Hypothalamus (tissue), 51 donors: ENCODE measurements around the gene MON1B.
A peak's percentile ranks its signal among the peaks of the same experiment; 100 is the strongest.

Experiments
- DNase-seq, 51 donors: peaks; one replicate each; lab custom pipeline; 2025; lab: John Stamatoyannopoulos, UW

MON1B gene

GRCh38 chr16:77194295-77195231, 3.6 kb downstream of the MON1B start:
- DNase-seq: no peak

DNA sequence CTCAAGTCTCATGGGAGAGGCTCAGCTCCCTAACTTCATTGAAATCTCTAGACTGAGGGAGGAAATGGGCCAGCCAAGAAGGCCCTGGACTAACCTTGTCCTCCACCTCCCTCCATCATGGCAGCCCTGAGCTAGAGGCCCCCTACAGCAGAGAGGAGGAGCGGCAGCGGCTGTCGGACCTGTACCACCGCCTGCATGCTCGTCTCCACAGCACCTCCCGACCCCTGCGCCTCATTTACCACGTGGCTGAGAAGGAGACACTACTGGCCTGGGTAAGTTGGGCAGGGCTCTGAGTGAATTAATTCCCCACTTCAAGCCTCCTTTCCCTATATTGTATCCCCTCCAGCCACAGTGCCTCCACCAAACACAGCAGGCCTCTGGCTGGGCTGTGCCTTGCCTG, 4.4 kb downstream of the MON1B start:
- DNase-seq: no peak

DNA sequence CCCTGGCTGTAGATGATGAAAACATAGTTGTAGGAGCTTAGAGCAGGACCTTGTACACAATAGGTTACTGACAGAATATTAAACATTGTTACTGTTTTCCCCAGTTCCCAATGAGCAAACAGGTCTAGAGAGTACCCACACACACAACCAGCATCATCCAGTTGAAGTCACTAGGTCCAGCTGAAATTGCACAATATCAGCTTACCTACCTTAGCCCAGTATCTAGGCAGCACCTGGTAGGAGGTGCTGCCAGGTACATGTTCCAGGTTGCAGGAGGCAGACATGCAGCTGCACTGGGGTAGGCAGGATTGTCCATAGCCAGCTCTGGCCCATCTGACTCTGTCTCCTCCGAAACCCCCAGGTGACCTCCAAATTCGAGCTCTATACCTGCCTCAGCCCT, 6.8 kb downstream of the MON1B start:
- no peak for DNase-seq

DNA sequence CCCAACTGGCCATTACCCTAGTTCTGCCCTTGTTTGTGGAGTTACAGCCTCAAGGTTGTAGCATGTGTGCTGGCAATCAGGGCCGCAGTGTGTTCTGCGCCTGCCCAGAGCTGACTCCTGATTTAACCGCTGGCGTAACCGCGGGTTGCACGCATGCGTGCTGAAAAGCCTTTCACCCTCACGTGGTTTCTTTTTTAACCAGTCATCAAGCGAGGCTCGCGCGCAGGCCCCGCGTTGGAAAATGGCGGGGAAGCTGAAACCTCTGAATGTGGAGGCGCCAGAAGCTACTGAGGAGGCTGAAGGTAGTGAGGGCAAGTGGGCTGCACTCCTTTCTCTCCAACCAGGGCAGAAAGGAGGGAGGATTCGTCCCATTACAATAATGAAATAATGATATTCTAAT, 8.2 kb downstream of the MON1B start, which contains the start of gene SYCE1L:
SYCE1L (plus strand) TSS at position 198 of the 400 bp plus-strand sequence; CDS start at position 242, 44 bp downstream.
- DNase-seq: no peak

- DNase-seq: no peak
These were observed 15.5 kb downstream of the MON1B start for GRCh38 chr16:77206533-77206932.

DNA sequence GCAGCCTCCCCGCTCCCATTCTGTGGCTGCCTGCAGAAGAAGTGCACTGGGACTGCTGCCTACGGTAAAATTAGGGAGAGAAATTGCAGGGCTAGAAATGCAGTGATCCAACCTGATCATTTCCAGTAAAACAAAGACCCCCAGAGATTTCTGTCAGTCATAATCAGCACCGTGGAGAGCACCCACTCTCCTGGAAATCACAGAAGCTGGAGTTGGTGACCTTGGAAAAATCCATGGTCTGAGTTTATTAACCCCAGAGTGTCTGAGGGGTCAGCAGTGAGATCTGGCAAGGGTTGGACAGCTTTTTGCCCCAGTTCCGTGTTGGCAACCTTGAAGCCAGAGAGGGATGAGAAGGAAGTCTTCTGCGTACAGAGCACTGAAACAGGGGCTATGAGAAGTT, 16.0 kb downstream of the MON1B start:
- no peak for DNase-seq

- no peak for DNase-seq
These were observed 17.4 kb downstream of the MON1B start for GRCh38 chr16:77208382-77208781.

DNA sequence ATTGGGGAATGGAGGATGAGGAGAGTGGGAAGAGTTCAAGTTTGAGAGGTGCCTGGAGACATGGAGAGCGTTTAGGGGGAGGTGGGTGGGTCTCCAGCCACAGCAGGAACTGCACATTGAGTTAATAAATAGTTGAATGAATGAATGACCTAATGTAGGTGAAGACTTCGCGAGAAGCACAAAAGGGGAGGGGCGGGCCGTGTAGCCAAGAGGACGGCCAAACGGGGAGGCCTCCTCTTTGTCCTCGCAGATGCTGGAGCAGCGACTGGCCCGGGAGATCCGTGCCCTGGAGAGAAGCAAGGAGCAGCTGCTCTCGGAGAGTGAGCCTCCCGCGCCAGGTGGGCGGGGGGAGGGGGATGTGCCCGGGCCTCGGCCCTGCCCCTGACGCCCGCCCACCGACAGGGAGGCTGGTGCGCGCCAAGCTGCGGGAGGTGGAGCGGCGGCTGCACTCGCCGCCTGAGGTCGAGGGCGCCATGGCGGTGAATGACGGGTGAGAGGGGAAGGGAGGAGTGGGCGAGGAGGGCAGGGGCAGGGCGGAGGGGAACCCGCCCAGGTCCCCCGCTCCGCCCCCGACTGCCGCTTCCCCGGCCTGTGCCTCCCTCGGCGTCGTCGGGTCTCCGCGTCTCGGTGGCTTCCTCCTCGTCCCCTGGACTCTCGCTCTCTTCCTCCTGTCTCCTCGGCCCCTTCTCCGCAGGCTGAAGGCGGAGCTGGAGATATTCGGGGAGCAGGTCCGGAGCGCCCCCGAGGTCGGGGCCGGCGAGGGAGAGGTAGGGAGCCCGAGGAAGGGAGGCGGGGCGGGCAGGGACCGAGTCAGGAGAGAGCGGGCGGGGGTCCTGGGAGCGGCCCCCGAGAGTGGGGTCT, 21.1 kb downstream of the MON1B start:
- DNase-seq: peak in 6 of 51 donors; percentile 4 to 23 (median 14)

GRCh38 chr16:77212741-77213541, 22.0 kb downstream of the MON1B start:
- DNase-seq: peak in 15 of 51 donors; percentile 10 to 43 (median 23)

GRCh38 chr16:77213542-77214106, 22.6 kb downstream of the MON1B start:
- peak in 5 of 51 donors; percentile 3 to 57 (median 12) for DNase-seq

- DNase-seq: no peak
These were observed 23.6 kb downstream of the MON1B start for GRCh38 chr16:77214411-77215138.

GRCh38 chr16:77219437-77219836, 28.4 kb downstream of the MON1B start:
- DNase-seq: no peak

DNA sequence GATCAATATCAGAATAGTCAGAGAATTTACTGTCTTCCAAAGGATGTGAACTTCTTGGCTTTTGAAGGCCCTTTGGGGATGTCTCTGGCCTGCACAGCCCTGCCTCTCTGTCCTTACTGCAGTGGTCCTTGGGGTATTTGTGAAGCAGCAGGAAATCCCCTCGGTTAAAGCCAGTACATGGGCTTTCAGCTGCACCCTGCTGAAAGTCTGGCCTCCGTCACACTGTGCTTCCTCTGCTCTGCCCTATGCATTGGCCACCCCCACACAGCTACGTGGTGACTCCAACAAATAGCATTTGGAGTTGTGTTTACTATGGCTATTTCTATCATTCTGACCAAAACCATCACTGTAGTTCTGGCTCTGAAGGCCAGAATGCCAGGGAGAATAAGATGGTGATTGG, 29.4 kb downstream of the MON1B start:
- DNase-seq: no peak

- no peak for DNase-seq
These were observed 30.5 kb downstream of the MON1B start for GRCh38 chr16:77221482-77221881.

DNA sequence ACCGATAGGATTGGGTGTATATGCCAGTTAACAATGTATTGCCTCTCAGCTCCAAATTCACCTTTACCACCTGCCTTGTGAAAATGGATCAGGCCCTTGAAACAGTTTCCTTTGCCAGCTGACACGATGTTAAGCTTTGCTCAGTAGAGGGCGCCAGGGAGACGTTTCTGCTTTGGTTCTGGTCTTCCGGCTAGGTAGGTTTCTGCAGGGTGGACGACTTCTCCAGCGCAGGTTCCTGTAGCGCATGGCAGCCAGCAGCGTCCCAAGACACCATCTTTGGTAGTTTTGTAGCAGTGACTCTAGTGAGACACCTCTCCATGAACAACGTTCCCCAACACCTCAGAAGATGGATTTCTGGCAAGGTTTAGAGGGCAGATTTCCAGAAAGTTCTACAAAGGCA, 32.2 kb downstream of the MON1B start:
- no peak for DNase-seq

- DNase-seq: no peak
These were observed 34.2 kb downstream of the MON1B start for GRCh38 chr16:77225182-77225581.

GRCh38 chr16:77227745-77228144, 36.8 kb downstream of the MON1B start:
- DNase-seq: no peak

DNA sequence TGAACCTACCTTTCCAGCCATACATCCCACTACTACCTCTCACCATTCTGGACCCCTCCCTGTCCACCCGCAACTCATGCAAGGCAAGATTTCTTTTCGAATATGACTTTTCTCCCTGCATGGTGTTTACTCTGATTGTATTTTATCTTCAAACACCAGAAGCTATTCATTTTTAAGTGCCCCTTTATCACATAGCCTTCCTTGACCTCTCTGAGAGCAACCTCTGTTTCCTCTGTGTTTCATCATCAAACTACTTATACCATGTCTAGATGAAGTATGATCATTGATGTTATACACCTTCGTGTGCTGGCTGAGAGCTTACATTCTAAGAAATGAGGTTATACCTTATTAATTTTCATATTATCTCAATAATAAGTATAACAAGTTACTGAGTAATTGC, 40.1 kb downstream of the MON1B start:
- DNase-seq: no peak

GRCh38 chr16:77233799-77234519, 43.0 kb downstream of the MON1B start:
- DNase-seq: no peak
